ENCODE results near the gene ADH4.
"Not testable (repeated sequence)": the region's sequence is repeated elsewhere in the genome, so short reads cannot be mapped to it uniquely, and the experiment has no call there.

Gene ADH4

GRCh38 chr4:99144070-99144469 is at the start of gene ADH4:
TSS of gene ADH4 (minus strand) at chr4:99144297. CDS start at chr4:99144222, 75 bp downstream.
- no peak for DNase-seq

- no peak for DNase-seq
Observed at GRCh38 chr4:99190336-99190735, 46.2 kb upstream of the ADH4 start.

- not testable (repeated sequence) for DNase-seq
Observed at GRCh38 chr4:99189900-99190299, 45.8 kb upstream of the ADH4 start.

- DNase-seq = no peak
Observed at GRCh38 chr4:99186029-99186428, 41.9 kb upstream of the ADH4 start.

GRCh38 chr4:99185581-99185980 is 41.5 kb upstream of the ADH4 start:
- DNase-seq = no peak

- DNase-seq = no peak
Observed at GRCh38 chr4:99180382-99181070, 36.4 kb upstream of the ADH4 start.

- DNase-seq = no peak
Observed at GRCh38 chr4:99179626-99180025, 35.5 kb upstream of the ADH4 start.

GRCh38 chr4:99179178-99179577 is 35.1 kb upstream of the ADH4 start:
- no peak for DNase-seq

- DNase-seq = no peak
Observed at GRCh38 chr4:99166544-99166943, 22.4 kb upstream of the ADH4 start.

- DNase-seq = no peak
Observed at GRCh38 chr4:99165978-99166377, 21.9 kb upstream of the ADH4 start.

- no peak for DNase-seq
Observed at GRCh38 chr4:99161373-99162099, 17.4 kb upstream of the ADH4 start.

- no peak for DNase-seq
Observed at GRCh38 chr4:99159699-99160098, 15.6 kb upstream of the ADH4 start.

- no peak for DNase-seq
Observed at GRCh38 chr4:99157478-99157935, 13.4 kb upstream of the ADH4 start.

- no peak for DNase-seq
Observed at GRCh38 chr4:99156992-99157391, 12.9 kb upstream of the ADH4 start.

GRCh38 chr4:99154658-99155342 is 10.7 kb upstream of the ADH4 start:
- DNase-seq = no peak

GRCh38 chr4:99151995-99152394 is 7.9 kb upstream of the ADH4 start:
- DNase-seq = no peak

- DNase-seq = no peak
Observed at GRCh38 chr4:99151452-99151851, 7.4 kb upstream of the ADH4 start.

GRCh38 chr4:99149426-99150019 is 5.4 kb upstream of the ADH4 start:
- no peak for DNase-seq

GRCh38 chr4:99148550-99148949 is 4.5 kb upstream of the ADH4 start:
- DNase-seq = no peak

GRCh38 chr4:99144587-99144986 is 490 bp upstream of the ADH4 start:
- no peak for DNase-seq

- DNase-seq = no peak
Observed at GRCh38 chr4:99136329-99136728, 7.8 kb downstream of the ADH4 start.

GRCh38 chr4:99135541-99136162 is 8.4 kb downstream of the ADH4 start:
- no peak for DNase-seq

- DNase-seq = no peak
Observed at GRCh38 chr4:99134586-99134985, 9.5 kb downstream of the ADH4 start.

All from NCI-H1048 (cell line).